Activated T-helper 9 cell treated with anti-CD3 and anti-CD28 coated beads, Interleukin-2, amount 50 U/mL, for 16 hours (primary cell): ENCODE data around the gene PDGFD.

Experiments used
- DNase-seq: peaks from one replicate; pipeline ENCODE4 v3.0.0-alpha.2; 2020; ENCODE audit warnings: low read depth

The PDGFD gene

GRCh38 chr11:104093426-104094280 lies 70.3 kb downstream of the PDGFD start:
- DNase-seq = no peak

GRCh38 chr11:104092744-104093143 lies 71.2 kb downstream of the PDGFD start:
- no peak for DNase-seq

GRCh38 chr11:104091281-104092096 lies 72.5 kb downstream of the PDGFD start:
- no peak for DNase-seq

- no peak for DNase-seq
Measured at GRCh38 chr11:104090767-104091166, 73.2 kb downstream of the PDGFD start.

GRCh38 chr11:104089481-104089880 lies 74.5 kb downstream of the PDGFD start:
- no peak for DNase-seq

- no peak for DNase-seq
Measured at GRCh38 chr11:104086621-104087020, 77.3 kb downstream of the PDGFD start.

GRCh38 chr11:104078995-104079394 lies 85.0 kb downstream of the PDGFD start:
- no peak for DNase-seq

GRCh38 chr11:104078245-104078644 lies 85.7 kb downstream of the PDGFD start:
- no peak for DNase-seq

GRCh38 chr11:104076455-104076854 lies 87.5 kb downstream of the PDGFD start:
- DNase-seq = no peak

- DNase-seq = no peak
Measured at GRCh38 chr11:104075706-104076105, 88.2 kb downstream of the PDGFD start.

- no peak for DNase-seq
Measured at GRCh38 chr11:104075091-104075490, 88.9 kb downstream of the PDGFD start.

- DNase-seq = no peak
Measured at GRCh38 chr11:104073950-104074705, 89.8 kb downstream of the PDGFD start.

GRCh38 chr11:104067534-104067933 lies 96.4 kb downstream of the PDGFD start:
- DNase-seq = no peak

GRCh38 chr11:104064034-104064630 lies 99.8 kb downstream of the PDGFD start:
- no peak for DNase-seq

GRCh38 chr11:104061853-104062521 lies 102.0 kb downstream of the PDGFD start:
- no peak for DNase-seq

- no peak for DNase-seq
Measured at GRCh38 chr11:104060820-104061219, 103.1 kb downstream of the PDGFD start.

- no peak for DNase-seq
Measured at GRCh38 chr11:104060004-104060794, 103.7 kb downstream of the PDGFD start.

- DNase-seq = no peak
Measured at GRCh38 chr11:104058680-104059079, 105.3 kb downstream of the PDGFD start.

GRCh38 chr11:104057908-104058307 lies 106.0 kb downstream of the PDGFD start:
- no peak for DNase-seq

GRCh38 chr11:104055596-104055995 lies 108.4 kb downstream of the PDGFD start:
- DNase-seq = no peak
